Measurements from ENCODE around the gene LEO1.
A peak's percentile ranks its signal among the peaks of the same experiment; 100 is the strongest.

LEO1 gene

GRCh38 chr15:52003089-52003488, 31.5 kb upstream of the LEO1 start:
- peak; percentile 38 for DNase-seq

GRCh38 chr15:52002351-52002750, 30.8 kb upstream of the LEO1 start:
- no peak for DNase-seq

DNA sequence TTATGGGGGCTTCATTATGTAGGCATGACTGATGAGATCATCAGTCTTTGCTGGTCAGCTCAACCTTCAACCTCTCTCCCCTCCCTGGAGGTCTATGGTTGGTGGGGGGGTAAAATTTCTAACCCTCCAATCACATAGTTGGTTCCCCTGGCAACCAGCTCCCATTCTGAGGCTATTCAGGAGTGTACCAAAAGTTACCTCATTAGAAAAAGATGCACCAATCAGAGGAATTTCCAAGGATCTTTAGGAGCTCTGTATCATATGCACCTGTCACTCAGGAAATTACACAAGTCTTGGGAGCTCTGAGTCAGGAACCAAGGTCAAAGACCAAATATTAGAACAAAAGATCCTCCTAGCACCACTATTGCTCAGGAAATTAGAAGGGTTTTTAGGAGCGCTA, 21.4 kb upstream of the LEO1 start:
- DNase-seq = no peak

- DNase-seq = no peak
These were observed 19.6 kb upstream of the LEO1 start for GRCh38 chr15:51991141-51991540.

GRCh38 chr15:51982770-51983103, 11.2 kb upstream of the LEO1 start:
- no peak for DNase-seq

DNA sequence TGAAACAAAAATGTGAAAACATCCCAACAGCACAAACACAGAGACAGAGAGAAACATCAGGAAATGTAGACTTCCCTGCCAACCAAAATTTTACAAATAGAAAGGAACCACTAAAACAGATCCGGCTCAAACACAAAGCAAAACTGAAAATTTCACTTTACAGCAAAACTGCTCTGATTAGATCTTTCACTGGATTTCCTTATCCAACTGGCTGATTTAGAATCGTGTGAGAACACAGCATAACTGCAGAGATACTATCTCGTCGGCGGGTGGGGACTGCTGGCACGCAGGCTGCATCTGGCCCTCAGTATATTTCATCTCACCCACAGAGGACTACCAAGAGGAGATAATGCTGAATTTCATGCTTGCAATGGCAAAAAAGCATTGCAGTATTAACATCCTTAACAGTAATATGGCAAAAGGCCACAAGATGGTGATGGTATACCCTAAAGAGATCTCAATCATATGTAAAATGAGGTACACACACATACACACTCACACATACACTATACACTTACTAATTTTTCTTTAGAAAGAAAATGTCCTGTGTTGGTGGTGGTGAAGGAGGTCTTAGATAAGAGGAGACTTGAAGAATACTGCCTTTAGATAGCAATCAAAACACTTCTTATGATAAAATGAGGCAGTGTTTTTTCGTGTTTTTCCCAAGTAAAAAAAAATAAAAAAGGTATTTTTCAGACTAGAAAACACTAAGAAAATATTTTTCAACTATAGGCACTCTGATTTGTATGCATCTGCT, 10.6 kb upstream of the LEO1 start:
- DNase-seq = peak; percentile 59

- DNase-seq = no peak
These were observed 2.2 kb upstream of the LEO1 start for GRCh38 chr15:51973775-51974174.

- DNase-seq = no peak
These were observed 1.6 kb upstream of the LEO1 start for GRCh38 chr15:51973220-51973619.

DNA sequence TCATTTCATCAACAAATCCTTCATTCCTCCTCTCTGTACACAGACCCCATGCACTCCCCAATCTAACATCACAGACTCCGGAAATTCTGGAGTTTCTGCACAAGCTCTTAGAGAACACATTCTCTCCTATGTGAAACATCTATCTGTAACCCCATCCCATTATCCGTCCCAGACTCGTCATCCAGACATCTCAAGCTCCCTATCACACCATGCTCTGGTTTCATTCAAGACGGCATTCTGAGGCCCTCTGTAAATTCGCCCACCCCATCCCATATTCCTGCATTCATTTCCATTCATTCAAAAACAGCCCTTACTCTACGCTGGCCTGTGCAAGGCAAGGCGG, 575 bp downstream of the LEO1 start:
- DNase-seq = no peak

GRCh38 chr15:51970132-51970817, 1.3 kb downstream of the LEO1 start:
- DNase-seq = peak; percentile 10

GRCh38 chr15:51969728-51970127, 1.9 kb downstream of the LEO1 start:
- no peak for DNase-seq

DNA sequence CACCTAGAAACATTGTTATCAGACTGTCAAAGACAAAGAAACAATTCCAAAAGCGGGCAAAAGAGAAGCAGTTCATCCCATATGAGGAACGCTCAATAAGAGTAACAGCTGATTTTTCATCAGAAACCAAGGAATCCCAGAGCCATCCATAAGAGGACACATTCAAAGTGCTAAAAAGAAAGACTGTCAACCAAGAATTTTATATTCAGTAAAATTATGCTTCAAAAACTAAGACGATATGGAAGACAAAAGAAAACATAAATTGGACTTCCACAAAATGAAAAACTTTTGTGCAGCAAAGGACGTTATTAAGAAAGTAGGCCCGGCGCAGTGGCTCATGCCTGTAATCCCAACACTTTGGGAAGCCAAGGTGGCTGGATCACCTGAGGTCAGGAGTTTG, 4.0 kb downstream of the LEO1 start:
- DNase-seq = no peak

DNA sequence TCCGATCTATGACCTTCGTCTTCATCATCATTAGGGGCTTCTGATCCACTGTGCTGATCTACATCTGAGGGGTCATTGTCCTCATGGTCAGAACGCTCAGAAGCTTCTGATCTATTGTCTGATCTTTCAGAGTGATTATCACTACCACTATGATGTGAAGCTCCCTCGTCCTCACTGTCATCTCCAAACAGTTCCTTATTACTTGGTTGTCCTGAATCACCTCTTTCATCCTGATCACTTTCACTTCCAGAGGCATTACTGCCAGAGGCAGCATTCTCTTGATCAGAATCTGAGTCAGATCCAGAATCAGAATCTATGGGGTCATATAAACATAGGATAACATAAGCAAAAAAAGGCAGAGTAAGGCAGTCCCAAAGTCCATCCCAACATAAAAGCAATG, 5.4 kb downstream of the LEO1 start:
- DNase-seq = no peak

DNA sequence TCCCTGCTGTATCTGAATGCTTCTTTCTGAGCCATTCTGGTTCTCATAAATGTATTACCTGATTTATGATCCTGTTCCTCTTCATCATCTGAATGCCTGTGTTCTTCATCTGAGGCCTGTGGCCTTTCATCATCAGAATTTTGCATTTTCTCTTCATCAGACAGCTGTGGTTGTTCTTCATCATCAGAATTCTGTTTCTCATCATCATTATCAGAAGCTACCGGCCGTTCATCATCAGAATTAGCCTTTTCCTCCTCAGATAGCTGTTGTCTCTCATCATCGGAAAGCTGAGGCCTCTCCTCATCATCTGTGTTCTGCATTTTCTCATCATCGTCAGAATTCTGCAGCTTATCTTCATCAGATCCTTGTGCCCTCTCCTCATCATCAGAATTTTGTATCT, 5.9 kb downstream of the LEO1 start:
- no peak for DNase-seq

DNA sequence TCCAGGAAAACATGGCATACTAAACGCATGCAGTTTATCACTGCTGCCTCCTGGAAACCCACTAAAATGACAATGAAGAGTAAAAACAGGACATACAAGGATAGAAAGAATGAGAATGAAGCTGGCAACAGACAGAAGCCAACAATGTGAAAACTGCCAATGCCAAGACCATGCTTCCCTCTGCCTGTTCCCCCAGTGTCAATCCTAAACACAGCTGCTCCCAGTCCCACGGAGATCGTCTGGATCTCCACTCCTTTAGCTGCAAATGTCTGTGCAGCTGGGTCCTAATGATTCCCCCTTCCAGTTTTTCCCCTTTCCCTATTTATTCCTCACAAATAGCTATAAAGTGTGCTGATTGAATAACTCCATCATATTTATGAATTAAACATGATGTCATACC, 16.1 kb downstream of the LEO1 start:
- no peak for DNase-seq

GRCh38 chr15:51952805-51953204, 18.8 kb downstream of the LEO1 start:
- no peak for DNase-seq

DNA sequence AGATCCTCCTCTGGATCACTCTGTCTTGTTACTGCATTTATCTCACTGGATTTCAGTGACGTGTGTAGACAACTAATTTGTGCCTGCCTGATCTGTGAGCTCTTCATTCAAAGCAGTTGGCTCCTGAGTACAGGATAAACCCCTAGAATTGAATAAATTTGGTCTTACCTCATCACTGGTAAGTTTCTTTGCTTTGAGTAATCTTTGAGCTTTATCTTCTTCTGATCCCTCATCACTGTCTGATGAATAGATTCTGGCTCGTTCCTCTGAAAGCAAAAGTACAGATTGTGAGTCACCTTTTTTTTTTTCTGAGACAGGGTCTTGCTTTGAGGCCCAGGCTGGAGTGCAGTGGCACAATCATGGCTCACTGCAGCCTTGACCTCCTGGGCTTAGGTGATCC, 24.5 kb downstream of the LEO1 start:
- no peak for DNase-seq

- no peak for DNase-seq
These were observed 32.4 kb downstream of the LEO1 start for GRCh38 chr15:51939216-51939615.

DNA sequence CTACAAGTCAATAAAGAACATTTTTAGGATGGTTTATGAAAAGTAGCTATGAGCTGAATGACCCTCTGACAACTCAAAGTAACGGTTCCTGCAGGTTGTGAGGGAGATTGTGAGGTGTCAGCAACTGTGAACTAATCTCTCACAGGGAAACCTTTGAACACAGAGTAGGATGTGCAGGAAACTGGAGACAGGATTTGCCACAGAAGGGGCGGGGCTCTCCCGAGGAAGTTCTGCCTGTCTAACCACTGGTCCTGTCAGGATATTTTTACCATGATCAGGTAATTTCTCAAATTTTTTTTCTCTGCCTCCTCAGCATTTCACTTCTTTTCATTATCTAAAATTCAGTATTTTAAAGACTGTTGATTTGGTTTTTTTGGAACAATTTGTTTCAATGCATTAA, 33.3 kb downstream of the LEO1 start:
- peak; percentile 13 for DNase-seq

DNA sequence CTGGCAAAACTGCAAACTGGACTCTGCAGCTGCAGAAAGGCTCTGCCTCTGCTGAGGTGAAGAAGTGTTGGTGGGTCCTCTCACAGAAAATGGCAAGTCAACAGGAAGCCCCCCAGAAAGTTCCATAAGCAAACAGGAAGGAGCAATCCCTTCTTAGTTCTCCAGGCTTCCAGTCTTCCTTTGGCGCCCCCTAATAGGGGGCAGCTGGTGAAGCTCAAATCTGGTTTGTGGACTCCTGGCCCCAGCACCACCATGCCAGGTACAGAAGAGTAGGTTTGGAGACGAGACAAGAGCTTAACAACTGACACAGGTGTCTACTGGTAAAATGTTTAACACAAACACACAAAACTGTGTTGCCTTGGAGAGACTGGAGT, 35.5 kb downstream of the LEO1 start:
- DNase-seq = peak; percentile 54

GRCh38 chr15:51935466-51936104, 36.0 kb downstream of the LEO1 start:
- DNase-seq = peak; percentile 54

- DNase-seq = no peak
These were observed 39.4 kb downstream of the LEO1 start for GRCh38 chr15:51932161-51932560.

- no peak for DNase-seq
These were observed 39.9 kb downstream of the LEO1 start for GRCh38 chr15:51931638-51932037.

- DNase-seq = no peak
These were observed 40.6 kb downstream of the LEO1 start for GRCh38 chr15:51931016-51931415.

GRCh38 chr15:51926809-51927208, 44.8 kb downstream of the LEO1 start:
- no peak for DNase-seq

Data from NCI-H82 (cell line).